SU-DHL-6 (cell line): ENCODE results near the gene VWF.

Source experiments
- H2AFZ ChIP-seq: fragments of 200-600 bp; sonication (generic); 2 replicates; pipeline ENCODE4 v1.6.1; 2014; ENCODE audit warnings: low read depth, mild to moderate bottlenecking, moderate library complexity, mixed read lengths, antibody characterized with exemption, low read length; ENCODE audit not compliant: severe bottlenecking
- H3F3A ChIP-seq: fragments of 200-600 bp; shearing (Covaris generic); 2 replicates; pipeline ENCODE4 v1.6.0; 2016; ENCODE audit warnings: antibody characterized with exemption, mild to moderate bottlenecking; ENCODE audit not compliant: insufficient read depth
- H3K27ac ChIP-seq: fragments of 200-600 bp; sonication (generic); 2 replicates; pipeline ENCODE4 v1.5.1; 2016; ENCODE audit warnings: low read depth, mild to moderate bottlenecking, low read length, moderate library complexity, mixed read lengths
- H3K27me3 ChIP-seq: fragments of 200-600 bp; sonication (generic), shearing (Covaris generic); 2 replicates; pipeline ENCODE4 v1.6.0; 2014; ENCODE audit warnings: mild to moderate bottlenecking, low read length
- H3K36me3 ChIP-seq: fragments of 200-600 bp; sonication (generic); 2 replicates; pipeline ENCODE4 v1.6.1; 2014; ENCODE audit warnings: mild to moderate bottlenecking, low read length, mixed read lengths
- H3K4me2 ChIP-seq: fragments of 300-600, 200-600 bp; shearing (Covaris generic), sonication (generic); 2 replicates; pipeline ENCODE4 v1.6.0; 2014; ENCODE audit warnings: low read length, low read depth, mild to moderate bottlenecking; ENCODE audit not compliant: poor library complexity, severe bottlenecking
- H3K4me3 ChIP-seq: fragments of 200-600 bp; sonication (generic); 2 replicates; pipeline ENCODE4 v1.5.1; 2014; ENCODE audit warnings: antibody characterized with exemption, low read length, mild to moderate bottlenecking, mixed read lengths; ENCODE audit not compliant: insufficient read depth, poor library complexity, severe bottlenecking
- H3K79me2 ChIP-seq: fragments of 200-600 bp; sonication (generic); 2 replicates; pipeline ENCODE4 v1.6.1; 2014; ENCODE audit warnings: mild to moderate bottlenecking, low read length, moderate library complexity; ENCODE audit not compliant: insufficient read depth
- H3K9ac ChIP-seq: fragments of 200-600 bp; sonication (generic); 2 replicates; pipeline ENCODE4 v1.7.0; 2014; ENCODE audit warnings: mild to moderate bottlenecking, low read length
- H3K9me2 ChIP-seq: fragments of 200-600 bp; sonication (generic); replicated peaks from 2 replicates; pipeline ENCODE4 v1.6.1; 2014; ENCODE audit warnings: low read length; ENCODE audit not compliant: insufficient read depth
- H3K9me3 ChIP-seq: fragments of 200-600 bp; sonication (generic); 2 replicates; pipeline ENCODE4 v1.6.1; 2014; ENCODE audit warnings: low read length, mixed read lengths; ENCODE audit not compliant: insufficient read depth
- H4K20me1 ChIP-seq: fragments of 200-600 bp; sonication (generic); 2 replicates; pipeline ENCODE4 v1.6.1; 2014; ENCODE audit warnings: low read depth, mild to moderate bottlenecking, antibody characterized with exemption, low read length, moderate library complexity, mixed read lengths
- CTCF ChIP-seq: fragments of 200-600 bp; sonication (generic); IDR thresholded peaks from one replicate; pipeline ENCODE4 v1.5.1; 2017; ENCODE audit warnings: antibody characterized with exemption, mild to moderate bottlenecking, low read length, moderate library complexity; ENCODE audit not compliant: insufficient read depth, poor library complexity, severe bottlenecking
- EZH2phosphoT487 ChIP-seq: fragments of 200-600 bp; sonication (generic), shearing (Covaris generic); conservative IDR thresholded peaks from 2 replicates; pipeline ENCODE4 v1.6.1; 2018; ENCODE audit warnings: mild to moderate bottlenecking, antibody characterized with exemption, low read length, moderate library complexity, mixed read lengths

VWF gene

GRCh38 chr12:6095269-6095668 is 29.2 kb downstream of the VWF start:
- Histone ChIP-seq H3K9ac (no peak overlapping the region), H3K27me3 (no peaks in the 10 kb centered on the region), H3K9me3 (no peaks in the 10 kb centered on the region), H3K4me2 (no peak overlapping the region), H3K9me2 (no peaks in the 10 kb centered on the region), H3K27ac (no peak overlapping the region), H2AFZ (no peak overlapping the region), H3K36me3 (no peaks in the 10 kb centered on the region), H4K20me1 (no peaks in the 10 kb centered on the region), H3K4me3 (no peak overlapping the region), H3F3A (no peaks in the 10 kb centered on the region), H3K79me2 (no peaks in the 10 kb centered on the region)
- TF ChIP-seq CTCF (no peak), EZH2phosphoT487 (no peak)

- Histone ChIP-seq H3K27me3 (no peaks in the 10 kb centered on the region), H3K4me3 (no peak overlapping the region), H4K20me1 (no peaks in the 10 kb centered on the region), H2AFZ (no peak overlapping the region), H3F3A (no peaks in the 10 kb centered on the region), H3K27ac (no peak overlapping the region), H3K9me2 (no peaks in the 10 kb centered on the region), H3K4me2 (no peak overlapping the region), H3K79me2 (no peaks in the 10 kb centered on the region), H3K9me3 (no peaks in the 10 kb centered on the region), H3K9ac (no peak overlapping the region), H3K36me3 (no peaks in the 10 kb centered on the region)
- TF ChIP-seq EZH2phosphoT487 (no peak), CTCF (no peak)
Measured at GRCh38 chr12:6093764-6094163, 30.7 kb downstream of the VWF start.

GRCh38 chr12:6092784-6093722 is 31.4 kb downstream of the VWF start:
- Histone ChIP-seq H3K27me3 (no peaks in the 10 kb centered on the region), H2AFZ (no peak overlapping the region), H3K9ac (no peak overlapping the region), H3K9me2 (no peaks in the 10 kb centered on the region), H3K79me2 (no peaks in the 10 kb centered on the region), H3K4me3 (no peak overlapping the region), H3K27ac (no peak overlapping the region), H4K20me1 (no peaks in the 10 kb centered on the region), H3K36me3 (no peaks in the 10 kb centered on the region), H3F3A (no peaks in the 10 kb centered on the region), H3K9me3 (no peaks in the 10 kb centered on the region), H3K4me2 (no peak overlapping the region)
- TF ChIP-seq EZH2phosphoT487 (no peak), CTCF (no peak)
